T-helper 2 cell treated with Interferon-gamma antibody and Interleukin-4, amounts not matched to agents 5 μg/mL and 100 μg/mL, for 36 hours (primary cell): ENCODE measurements around the gene MEDAG.

Experiments
- DNase-seq: peaks from one replicate; pipeline ENCODE4 v3.0.0; 2021; ENCODE audit warnings: low spot score
- H3K27ac Mint-ChIP-seq: one replicate; pipeline ENCODE4 v1.8.0; 2021; ENCODE audit warnings: mild to moderate bottlenecking, mixed read lengths
- H3K27me3 Mint-ChIP-seq: one replicate; pipeline ENCODE4 v1.8.0; 2021; ENCODE audit warnings: low read depth, mixed read lengths
- H3K36me3 Mint-ChIP-seq: one replicate; pipeline ENCODE4 v1.8.0; 2021; ENCODE audit warnings: low read depth, mixed read lengths
- H3K4me1 Mint-ChIP-seq: one replicate; pipeline ENCODE4 v1.8.0; 2021; ENCODE audit warnings: low read depth, mixed read lengths
- H3K4me3 Mint-ChIP-seq: one replicate; pipeline ENCODE4 v1.8.0; 2022; ENCODE audit warnings: mild to moderate bottlenecking, moderate library complexity, mixed read lengths
- H3K9me3 Mint-ChIP-seq: one replicate; pipeline ENCODE4 v1.8.0; 2021; ENCODE audit warnings: mixed read lengths

Gene MEDAG

GRCh38 chr13:30905932-30906383, at the start of gene MEDAG:
Gene MEDAG (plus strand): TSS chr13:30906271. CDS start chr13:30906516, 245 bp downstream.
- Mint-ChIP-seq H3K4me3 (no peak within 1 kb of the TSS), H3K27me3 (peaks cover 60% of the 10 kb centered on the region)

GRCh38 chr13:30857018-30857417, 49.1 kb upstream of the MEDAG start:
- no peak overlapping the region for H3K4me3 Mint-ChIP-seq
- no peaks in the 10 kb centered on the region for H3K4me1 Mint-ChIP-seq
- no peak overlapping the region for H3K27ac Mint-ChIP-seq
- DNase-seq, result no peak
- peaks cover 9% of the 10 kb centered on the region for H3K27me3 Mint-ChIP-seq
- H3K36me3 Mint-ChIP-seq, result no peaks in the 10 kb centered on the region
- H3K9me3 Mint-ChIP-seq, result no peaks in the 10 kb centered on the region

More at GRCh38 chr13:30905932-30906383, at the start of gene MEDAG:
- DNase-seq, result no peak
- Mint-ChIP-seq H3K4me1 (peaks cover 8% of the 10 kb centered on the region), H3K27ac (no peak within 1 kb of the TSS), H3K9me3 (no peaks in the 10 kb centered on the region), H3K36me3 (no peaks in the 10 kb centered on the region)

- DNase-seq, result no peak
- no peaks in the 10 kb centered on the region for H3K4me1 Mint-ChIP-seq
- H3K4me3 Mint-ChIP-seq, result no peak overlapping the region
- H3K9me3 Mint-ChIP-seq, result no peaks in the 10 kb centered on the region
- no peaks in the 10 kb centered on the region for H3K36me3 Mint-ChIP-seq
- H3K27me3 Mint-ChIP-seq, result peaks cover 9% of the 10 kb centered on the region
- H3K27ac Mint-ChIP-seq, result no peak overlapping the region
Measured at GRCh38 chr13:30857636-30858035, 48.4 kb upstream of the MEDAG start.

- Mint-ChIP-seq H3K4me3 (no peak overlapping the region), H3K9me3 (no peaks in the 10 kb centered on the region), H3K4me1 (no peaks in the 10 kb centered on the region), H3K27me3 (peaks cover 9% of the 10 kb centered on the region), H3K36me3 (no peaks in the 10 kb centered on the region), H3K27ac (no peak overlapping the region)
- no peak for DNase-seq
Measured at GRCh38 chr13:30859326-30859725, 46.7 kb upstream of the MEDAG start.

DNA sequence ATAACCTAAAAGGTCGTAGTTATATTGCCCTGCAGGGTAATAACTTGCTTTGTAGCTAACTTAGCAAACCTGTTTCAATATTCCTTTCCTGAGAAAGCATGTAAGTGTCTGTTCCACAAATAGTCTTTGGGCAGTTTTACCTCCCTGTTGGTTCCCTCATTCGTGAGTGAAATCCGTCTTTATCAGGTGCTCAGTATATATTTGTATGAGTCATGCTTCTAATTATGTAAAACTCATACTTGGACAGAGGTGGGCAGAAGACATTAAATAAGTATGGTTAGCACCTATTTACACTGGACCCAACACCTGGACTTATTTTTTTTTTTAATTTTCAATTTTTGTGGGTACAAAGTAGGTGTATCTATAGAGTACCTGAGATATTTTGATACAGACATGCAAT, 44.9 kb upstream of the MEDAG start:
- H3K4me1 Mint-ChIP-seq, result peaks cover 4% of the 10 kb centered on the region
- DNase-seq, result no peak

GRCh38 chr13:30861836-30862467, 44.1 kb upstream of the MEDAG start:
- peaks cover 13% of the 10 kb centered on the region for H3K27me3 Mint-ChIP-seq
- H3K27ac Mint-ChIP-seq, result no peak overlapping the region
- H3K9me3 Mint-ChIP-seq, result no peaks in the 10 kb centered on the region
- no peak for DNase-seq
- H3K4me1 Mint-ChIP-seq, result peaks cover 4% of the 10 kb centered on the region
- H3K36me3 Mint-ChIP-seq, result no peaks in the 10 kb centered on the region
- H3K4me3 Mint-ChIP-seq, result no peak overlapping the region

More for the DNA sequence above, 44.9 kb upstream of the MEDAG start:
- no peak overlapping the region for H3K4me3 Mint-ChIP-seq
- no peaks in the 10 kb centered on the region for H3K36me3 Mint-ChIP-seq
- H3K27ac Mint-ChIP-seq, result no peak overlapping the region
- peaks cover 13% of the 10 kb centered on the region for H3K27me3 Mint-ChIP-seq
- no peaks in the 10 kb centered on the region for H3K9me3 Mint-ChIP-seq

GRCh38 chr13:30862707-30863106, 43.4 kb upstream of the MEDAG start:
- peaks cover 4% of the 10 kb centered on the region for H3K4me1 Mint-ChIP-seq
- no peaks in the 10 kb centered on the region for H3K9me3 Mint-ChIP-seq
- no peak overlapping the region for H3K27ac Mint-ChIP-seq
- DNase-seq, result no peak
- no peak overlapping the region for H3K4me3 Mint-ChIP-seq
- peaks cover 13% of the 10 kb centered on the region for H3K27me3 Mint-ChIP-seq
- H3K36me3 Mint-ChIP-seq, result no peaks in the 10 kb centered on the region

GRCh38 chr13:30863231-30863630, 42.8 kb upstream of the MEDAG start:
- no peak overlapping the region for H3K4me3 Mint-ChIP-seq
- H3K27ac Mint-ChIP-seq, result no peak overlapping the region
- DNase-seq, result no peak
- no peaks in the 10 kb centered on the region for H3K36me3 Mint-ChIP-seq
- no peaks in the 10 kb centered on the region for H3K9me3 Mint-ChIP-seq
- peaks cover 4% of the 10 kb centered on the region for H3K4me1 Mint-ChIP-seq
- H3K27me3 Mint-ChIP-seq, result peaks cover 13% of the 10 kb centered on the region

- Mint-ChIP-seq H3K27me3 (peaks cover 13% of the 10 kb centered on the region), H3K4me3 (no peak overlapping the region), H3K4me1 (peaks cover 4% of the 10 kb centered on the region), H3K36me3 (no peaks in the 10 kb centered on the region), H3K27ac (no peak overlapping the region), H3K9me3 (no peaks in the 10 kb centered on the region)
- no peak for DNase-seq
Measured at GRCh38 chr13:30863796-30864195, 42.3 kb upstream of the MEDAG start.

DNA sequence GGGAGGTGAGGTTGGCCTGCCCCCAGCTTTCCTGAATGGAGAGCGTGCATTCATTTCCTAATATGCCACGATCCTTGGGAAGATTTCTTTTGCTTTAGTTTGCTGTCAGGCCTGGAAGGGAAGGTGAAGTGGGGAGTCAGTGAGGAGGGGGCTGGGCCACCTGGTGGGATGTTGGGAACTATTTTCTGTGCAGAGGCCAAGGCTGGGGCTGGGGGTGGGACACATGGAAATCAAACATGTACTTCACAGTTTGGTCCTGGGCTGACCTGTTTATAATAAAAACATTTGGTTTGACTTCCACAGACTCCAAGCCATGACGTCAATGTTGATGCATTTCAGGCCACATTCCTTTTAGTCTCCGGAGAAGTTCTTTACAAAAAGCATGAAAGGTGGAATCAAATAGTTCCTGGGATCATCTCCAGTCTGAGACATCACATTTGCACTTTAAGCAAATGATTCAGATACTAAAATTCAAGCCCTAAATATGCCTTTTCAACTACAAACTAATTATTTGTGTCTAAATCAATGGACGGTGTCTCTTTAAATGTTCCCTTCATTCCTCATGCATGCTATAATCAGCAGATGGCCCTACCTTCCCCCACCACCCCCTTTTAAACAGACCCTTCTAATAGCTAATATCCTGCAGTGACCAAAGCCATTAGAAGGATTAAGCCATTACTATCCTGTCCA, 41.5 kb upstream of the MEDAG start:
- Mint-ChIP-seq H3K4me1 (peaks cover 4% of the 10 kb centered on the region), H3K27ac (no peak overlapping the region), H3K27me3 (peaks cover 18% of the 10 kb centered on the region), H3K9me3 (no peaks in the 10 kb centered on the region), H3K4me3 (no peak overlapping the region), H3K36me3 (no peaks in the 10 kb centered on the region)
- no peak for DNase-seq

DNA sequence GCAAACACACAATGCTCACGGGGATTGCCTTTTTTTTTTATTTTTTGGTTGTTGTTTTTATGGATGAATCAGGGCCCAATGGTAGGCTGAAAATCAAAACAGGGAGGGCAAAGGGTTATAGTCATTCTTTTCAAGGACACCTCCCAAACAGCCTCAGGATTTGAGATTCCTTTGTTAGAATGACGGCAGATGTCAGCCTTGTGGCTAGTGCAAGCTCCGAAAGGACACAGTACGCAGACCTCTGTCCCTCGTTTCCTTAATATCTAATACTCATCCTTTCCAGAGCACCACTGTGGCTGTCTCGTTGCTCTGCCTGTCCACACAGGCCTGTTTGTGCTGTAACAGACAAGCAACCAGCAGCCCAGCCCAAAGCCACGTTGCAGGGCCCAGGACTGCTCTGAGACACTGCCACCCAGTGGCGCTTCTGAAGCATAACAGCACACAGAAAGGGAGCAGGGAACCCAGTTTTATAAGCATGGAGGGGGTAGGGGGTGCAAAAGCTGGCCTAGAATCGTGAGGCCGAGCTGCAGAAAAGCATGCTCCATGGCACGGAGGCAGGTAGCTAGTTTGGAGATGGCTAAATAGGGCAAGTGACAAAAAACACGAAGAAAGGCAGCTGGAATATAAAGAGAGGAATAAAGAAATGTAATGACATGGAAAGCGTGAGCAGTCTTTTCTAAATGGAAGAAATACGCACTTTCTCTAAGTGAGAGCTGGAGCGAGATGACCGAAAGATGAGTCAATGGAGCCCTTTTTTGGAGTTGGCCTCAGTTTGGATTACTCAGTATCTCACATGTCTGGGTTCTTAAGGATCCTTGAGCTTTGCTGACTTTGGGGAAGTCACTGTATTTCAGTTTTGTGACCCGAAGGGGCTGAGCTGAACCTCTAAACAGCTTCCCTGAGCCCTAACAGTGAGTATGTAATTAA, 40.7 kb upstream of the MEDAG start:
- Mint-ChIP-seq H3K4me1 (peaks cover 7% of the 10 kb centered on the region), H3K36me3 (no peaks in the 10 kb centered on the region), H3K27ac (no peak overlapping the region), H3K9me3 (no peaks in the 10 kb centered on the region), H3K4me3 (no peak overlapping the region), H3K27me3 (peaks cover 15% of the 10 kb centered on the region)
- peak; percentile 34 for DNase-seq

- peaks cover 13% of the 10 kb centered on the region for H3K4me1 Mint-ChIP-seq
- no peak for DNase-seq
- H3K27me3 Mint-ChIP-seq, result peaks cover 12% of the 10 kb centered on the region
- H3K27ac Mint-ChIP-seq, result no peak overlapping the region
- no peak overlapping the region for H3K4me3 Mint-ChIP-seq
- H3K36me3 Mint-ChIP-seq, result no peaks in the 10 kb centered on the region
- no peaks in the 10 kb centered on the region for H3K9me3 Mint-ChIP-seq
Measured at GRCh38 chr13:30866677-30867076, 39.4 kb upstream of the MEDAG start.

- Mint-ChIP-seq H3K27me3 (peaks cover 12% of the 10 kb centered on the region), H3K4me3 (no peak overlapping the region)
Measured at GRCh38 chr13:30867089-30867669, 38.9 kb upstream of the MEDAG start.

More at GRCh38 chr13:30867089-30867669, 38.9 kb upstream of the MEDAG start:
- H3K27ac Mint-ChIP-seq, result no peak overlapping the region
- peaks cover 13% of the 10 kb centered on the region for H3K4me1 Mint-ChIP-seq
- no peaks in the 10 kb centered on the region for H3K36me3 Mint-ChIP-seq
- no peaks in the 10 kb centered on the region for H3K9me3 Mint-ChIP-seq
- no peak for DNase-seq
